ENCODE results near the gene ZEB2. TPM values are rescaled to one million over a fixed set of nuclear protein-coding genes. Genes with fewer than 3 reads are reported as not detected.

ZEB2 gene
- total and polyA plus RNA-seq, 2 of the 8 experiments (the other 6 are each of a cell fraction or from before 2014, with no cell fraction given), result 0.38 TPM; not detected in 1

- Histone ChIP-seq H3K4me1 (replicated peaks in 1 of 4; ENCODE audit: control insufficient read depth in 3 of 4, insufficient read depth in 4 of 4, low read length in 3 of 4) (no peaks in the 10 kb centered on the region), H3K36me3 (ENCODE audit: control insufficient read depth in 2 of 4, insufficient read depth in 4 of 4, low read length in 3 of 4) (no peaks in the 10 kb centered on the region), H3K27me3 (replicated peaks in 1 of 4; ENCODE audit: control insufficient read depth in 3 of 4, extremely low read depth in 1 of 4, insufficient read depth in 3 of 4, low read length in 3 of 4) (peaks cover 0 to 3% (median 1%) of the 10 kb centered on the region in 4 experiments; a peak in 1 of 7 replicates), H3K9ac (replicated peaks in 1 of 4; ENCODE audit: extremely low read depth in 1 of 4, low read depth in 3 of 4, low read length in 3 of 4) (no peak overlapping the region), H4K5ac (ENCODE audit: insufficient read length, low read depth, low read length) (no peak overlapping the region), H3K27ac (ENCODE audit: low read depth, low read length) (no peak overlapping the region), H2BK5ac (ENCODE audit: low read depth, low read length) (no peak overlapping the region), H4K91ac (replicated peaks; ENCODE audit: insufficient read length, low read length) (no peak overlapping the region), H2BK120ac (replicated peaks; ENCODE audit: low read depth, low read length) (no peak overlapping the region), H2AFZ (ENCODE audit: low read length) (no peak overlapping the region), H3K23me2 (ENCODE audit: low read depth, low read length) (no peaks in the 10 kb centered on the region), H3K4me3 (ENCODE audit: extremely low read depth in 1 of 4, insufficient read depth in 2 of 4, low read depth in 3 of 4, low read length in 4 of 4) (no peak overlapping the region), H3K79me2 (ENCODE audit: control insufficient read depth in 1 of 2, insufficient read depth in 2 of 2, low read length in 2 of 2) (no peaks in the 10 kb centered on the region), H4K20me1 (replicated peaks in 1 of 2; ENCODE audit: control insufficient read depth in 1 of 2, insufficient read depth in 2 of 2, low read length in 2 of 2) (no peaks in the 10 kb centered on the region), H3K4me2 (ENCODE audit: insufficient read depth in 1 of 2, low read depth in 2 of 2, low read length in 2 of 2) (no peak overlapping the region), H3K56ac (replicated peaks; ENCODE audit: insufficient read length, low read depth, low read length) (no peak overlapping the region), H2AK5ac (ENCODE audit: low read depth, low read length) (no peak overlapping the region), H3K14ac (ENCODE audit: insufficient read length) (no peak overlapping the region), H3K18ac (ENCODE audit: extremely low read depth, low read length) (no peak overlapping the region), H4K8ac (ENCODE audit: extremely low read depth, insufficient read depth, low read length) (no peak overlapping the region), H2BK12ac (ENCODE audit: low read depth, low read length) (no peak overlapping the region), H3K79me1 (ENCODE audit: low read depth, low read length) (no peaks in the 10 kb centered on the region), H2BK20ac (ENCODE audit: low read length) (no peak overlapping the region), H3K23ac (ENCODE audit: insufficient read length) (no peak overlapping the region), H3K9me3 (ENCODE audit: insufficient read depth in 2 of 2, low read depth in 1 of 2, low read length in 1 of 2) (peaks cover 0 to 3% of the 10 kb centered on the region in 2 experiments; a peak in 1 of 4 replicates), H3K4ac (replicated peaks; ENCODE audit: insufficient read length, low read depth, low read length) (no peak overlapping the region), H2BK15ac (ENCODE audit: low read length) (no peak overlapping the region)
- FAIRE-seq (no peak), DNase-seq (ENCODE audit: low read depth in 1 of 2, low spot score in 2 of 2) (no peak)
- CTCF ChIA-PET (ENCODE audit: partially characterized antibody), result interaction anchor here (0.6 kb wide), 1 partner anchor 202 kb away, joined by 4 read pairs; no protein-coding TSS in a partner anchor
- TF ChIP-seq TCF12 (IDR thresholded peaks at IDR 0.05; ENCODE audit: low read depth, low read length), result no peak
- no peak for TF ChIP-seq CHD2 (IDR thresholded peaks at IDR 0.05; ENCODE audit: low read length)
- TF ChIP-seq SUZ12 (IDR thresholded peaks at IDR 0.05; ENCODE audit: low read length), result no peak
- TF ChIP-seq HDAC2 (IDR thresholded peaks at IDR 0.05; ENCODE audit: borderline replicate concordance in 1 of 2, low read depth in 2 of 2, low read length in 2 of 2), result no peak
- TF ChIP-seq MAX (IDR thresholded peaks at IDR 0.05), result no peak
- TF ChIP-seq RFX5 (IDR thresholded peaks at IDR 0.05; ENCODE audit: borderline replicate concordance, low read depth, low read length), result no peak
- POLR2A ChIA-PET (ENCODE audit: partially characterized antibody), result no interaction called here
- 91% methylated on average over 4 of the region's 4 CpGs; no CpG with 5 or more reads in 1 of the 2 experiments for WGBS, 2 experiments (ENCODE audit: extremely low coverage in 1 of 2, insufficient coverage in 1 of 2, insufficient read length in 1 of 2, insufficient replicate concordance in 2 of 2, low coverage in 1 of 2, low lambda C conversion rate in 2 of 2, missing lambda C conversion rate in 1 of 2)
These were observed 136.3 kb downstream of the ZEB2 start for GRCh38 chr2:144383571-144384100.
